SKM-1 treated with dmso at 0.1 percent for 144 hours (cell line): ENCODE results near the gene RNF157.

Experiments
- DNase-seq: peaks from one replicate; lab custom pipeline; 2025; ENCODE audit not compliant: unreplicated experiment; lab: John Stamatoyannopoulos, UW

Gene RNF157

DNA sequence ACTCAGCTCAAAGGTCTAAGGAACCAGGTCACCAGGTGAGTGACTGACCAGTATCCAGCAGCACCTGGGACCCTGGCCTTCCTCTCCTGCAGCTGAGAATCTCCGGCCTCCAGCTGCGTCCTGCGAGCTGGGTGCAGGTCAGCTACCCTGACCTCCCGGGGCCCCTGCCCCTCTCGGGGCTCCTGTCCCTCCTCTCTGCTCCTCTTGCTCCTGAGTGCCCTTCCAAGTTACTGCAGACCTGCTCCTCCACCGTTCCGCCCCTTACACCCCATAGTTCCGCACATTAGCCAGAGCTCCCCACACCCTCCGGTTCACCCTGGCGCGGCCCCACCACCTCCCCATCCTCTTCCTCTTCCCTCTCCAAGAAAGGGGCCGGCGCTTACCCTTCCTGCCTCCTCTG is 109.8 kb downstream of the RNF157 start:
- DNase-seq: no peak

DNA sequence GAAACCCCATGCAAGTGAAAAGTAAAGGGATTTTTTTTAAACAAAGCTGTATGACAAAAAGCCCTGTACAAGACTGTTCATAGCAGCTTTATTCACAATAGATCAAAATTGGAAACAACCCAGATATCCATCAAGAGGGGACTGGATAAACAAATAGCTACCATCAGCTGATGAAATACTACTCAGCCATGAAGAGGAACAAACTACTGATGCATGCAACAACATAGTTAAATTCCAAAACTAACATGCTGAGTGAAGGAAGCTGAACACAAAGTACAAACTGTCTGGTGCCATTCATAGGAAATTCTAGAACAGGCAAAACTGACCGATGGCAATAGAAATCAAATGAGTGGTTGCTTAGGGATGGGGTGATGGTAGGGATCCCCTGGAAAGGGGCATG is 114.4 kb downstream of the RNF157 start:
- no peak for DNase-seq

DNA sequence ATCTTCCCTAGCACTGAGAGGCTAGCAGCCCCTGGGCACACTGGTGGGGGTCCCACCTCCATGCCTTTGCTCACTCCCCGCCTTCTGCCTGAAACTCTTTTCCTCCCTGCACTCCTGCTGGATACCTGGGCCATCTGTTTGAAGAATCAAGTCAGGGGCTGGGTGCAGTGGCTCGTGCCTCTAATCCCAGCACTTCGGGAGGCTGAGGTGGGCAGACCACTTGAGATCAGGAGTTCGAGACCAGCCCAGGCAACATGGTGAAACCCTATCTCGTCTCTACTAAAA is 115.0 kb downstream of the RNF157 start:
- no peak for DNase-seq

DNA sequence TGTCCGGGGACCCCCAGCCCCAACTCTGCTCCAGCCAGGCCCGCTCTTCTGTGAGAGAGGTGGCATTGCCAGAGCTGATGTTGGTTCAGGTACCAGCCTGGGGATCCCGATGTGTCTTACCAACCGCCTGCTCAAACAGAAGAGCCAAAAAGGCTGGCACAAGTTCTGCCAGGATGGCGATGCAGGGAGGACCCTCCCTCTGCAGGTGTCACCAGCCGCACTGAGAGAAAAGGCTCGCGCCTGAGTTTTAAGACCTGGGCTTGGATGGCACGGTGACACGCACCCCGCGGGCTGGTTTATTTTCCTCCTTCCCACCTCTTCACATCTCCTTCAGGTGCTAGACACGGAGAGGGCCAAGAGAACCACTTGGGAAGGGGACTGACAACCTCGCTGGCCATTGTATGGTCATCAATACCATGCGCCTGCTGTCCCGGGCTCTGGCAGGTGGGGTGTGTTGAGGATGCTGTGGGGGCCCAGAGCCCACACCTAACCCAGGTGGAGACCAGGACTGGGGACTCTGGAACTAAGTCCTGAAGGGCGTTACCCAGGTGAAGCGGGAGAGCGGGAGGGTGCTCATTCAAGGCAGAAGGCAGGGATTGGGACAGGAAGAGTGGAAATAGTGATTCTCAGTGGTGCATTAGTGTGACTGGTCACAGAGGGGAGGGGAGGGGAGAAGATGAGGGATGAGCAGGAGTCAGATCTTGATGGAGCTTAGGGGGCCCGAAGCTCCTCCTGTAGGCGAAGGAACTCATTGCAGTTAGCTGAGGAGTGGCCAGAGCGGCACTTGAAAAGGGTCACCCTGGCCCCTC is 115.5 kb downstream of the RNF157 start:
- no peak for DNase-seq

DNA sequence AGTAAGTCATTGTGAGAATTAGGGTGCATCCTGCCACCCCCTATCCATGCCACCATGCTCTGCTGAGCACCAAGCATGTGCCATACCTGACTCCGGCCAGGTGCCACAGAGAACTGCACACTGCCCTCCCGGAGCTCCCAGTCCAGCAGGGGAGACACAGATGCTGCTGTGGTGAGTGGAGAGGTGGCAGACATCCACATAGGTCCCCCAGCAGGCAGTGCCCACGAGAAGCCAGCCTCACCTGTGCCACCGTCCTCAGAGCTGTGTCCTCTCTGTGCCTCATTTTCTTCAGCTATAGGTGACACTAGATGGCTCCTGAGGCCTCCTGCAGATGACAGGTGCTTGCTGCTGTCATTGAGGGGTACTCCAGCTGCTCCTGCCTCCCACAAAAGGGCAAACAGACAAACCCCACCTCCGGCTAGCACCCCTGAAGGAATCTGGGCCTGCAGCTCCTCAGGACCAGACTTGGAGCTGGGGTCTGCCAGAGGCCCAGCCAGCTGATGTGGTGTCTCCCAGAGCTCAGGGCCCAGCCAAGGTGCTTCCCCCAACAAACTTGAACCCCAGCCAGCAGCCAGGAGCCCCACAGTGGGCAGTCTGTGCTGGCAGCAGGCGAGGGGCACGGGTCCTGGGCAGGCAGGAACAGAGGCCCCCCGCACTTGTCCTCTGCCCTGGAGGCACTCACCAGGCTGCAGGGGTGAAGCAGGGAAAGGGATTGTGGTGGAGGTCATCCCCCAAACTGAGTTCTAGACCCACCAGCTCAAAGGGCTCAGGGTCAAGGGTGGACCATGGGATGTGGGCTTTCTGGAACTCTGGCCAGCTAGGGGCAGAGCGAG is 116.3 kb downstream of the RNF157 start:
- DNase-seq: no peak

DNA sequence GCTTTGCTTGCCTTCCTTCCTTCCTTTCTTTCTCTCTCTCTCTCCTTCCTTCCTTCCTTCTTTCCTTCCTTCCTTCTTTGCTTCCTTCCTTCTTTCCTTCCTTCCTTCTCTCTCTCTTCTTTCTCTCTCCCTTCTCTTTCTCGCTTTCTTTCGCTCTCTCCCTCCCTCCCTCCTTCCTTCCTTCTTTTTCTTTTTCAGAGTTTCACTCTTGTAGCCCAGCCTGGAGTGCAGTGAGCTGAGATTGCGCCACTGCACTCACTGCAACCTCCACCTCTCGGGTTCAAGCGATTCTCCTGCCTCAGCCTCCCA is 117.1 kb downstream of the RNF157 start:
- DNase-seq: no peak

DNA sequence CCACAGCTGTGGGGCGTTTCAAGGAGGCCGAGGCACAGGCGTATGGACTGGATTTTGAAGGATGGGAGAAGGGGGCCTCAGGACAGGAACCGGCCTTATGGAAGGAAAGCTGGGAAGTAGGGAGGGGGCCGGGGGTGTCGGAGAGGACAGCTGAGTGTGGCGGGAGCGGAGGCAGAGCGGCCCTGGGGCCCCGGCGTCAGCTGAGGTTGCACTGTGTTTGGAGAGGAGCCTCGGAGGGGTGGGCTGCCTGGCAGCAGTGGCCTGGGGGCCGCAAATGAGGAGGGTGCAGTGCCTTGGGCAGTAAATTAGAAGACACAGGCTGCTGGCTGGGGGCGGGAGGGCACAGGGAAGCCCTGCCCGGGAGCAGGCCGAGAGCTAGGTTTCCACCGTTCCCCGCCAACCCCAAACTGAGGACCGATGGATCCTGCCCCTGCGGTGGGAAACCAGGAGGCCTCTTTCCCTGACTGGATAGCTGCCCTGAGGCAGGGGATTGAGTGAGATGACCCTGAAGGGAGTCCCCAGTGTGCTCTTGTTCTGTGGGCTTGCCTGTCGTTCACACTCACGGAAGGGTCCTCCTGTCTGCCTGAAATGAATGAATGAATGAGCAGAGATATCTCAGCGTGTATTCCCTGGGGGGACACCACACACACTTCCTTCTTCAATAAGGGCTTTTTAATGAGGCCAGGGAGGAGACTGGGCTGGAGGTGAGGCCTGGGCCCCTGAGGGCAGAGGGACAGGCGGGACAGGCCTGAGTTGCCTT is 117.7 kb downstream of the RNF157 start:
- no peak for DNase-seq

DNA sequence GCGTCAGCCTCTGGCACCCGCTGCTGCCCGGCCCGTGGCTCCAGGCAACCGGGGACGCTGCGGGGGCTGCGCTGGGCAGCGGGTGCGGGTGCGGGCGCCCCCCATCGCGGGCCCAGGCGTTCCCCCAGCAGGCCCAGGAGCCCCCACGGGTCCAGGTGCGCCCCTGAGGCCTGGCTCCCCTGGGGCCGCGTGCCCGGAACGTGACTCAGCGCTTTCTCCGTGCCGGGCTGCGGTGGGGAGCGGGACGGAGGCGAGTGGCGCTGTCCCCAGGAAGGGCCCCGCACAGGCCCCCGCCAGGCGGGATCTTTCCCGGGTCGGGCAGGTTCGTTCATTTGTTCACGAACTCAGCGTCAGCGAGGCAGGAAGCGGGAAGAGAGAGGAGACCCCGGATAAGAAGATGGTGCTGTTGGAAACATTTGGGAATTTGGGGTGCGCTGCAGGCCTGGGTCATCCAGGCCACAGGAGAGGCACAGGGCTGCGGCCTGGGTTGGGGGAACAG is 118.3 kb downstream of the RNF157 start:
- DNase-seq: no peak

DNA sequence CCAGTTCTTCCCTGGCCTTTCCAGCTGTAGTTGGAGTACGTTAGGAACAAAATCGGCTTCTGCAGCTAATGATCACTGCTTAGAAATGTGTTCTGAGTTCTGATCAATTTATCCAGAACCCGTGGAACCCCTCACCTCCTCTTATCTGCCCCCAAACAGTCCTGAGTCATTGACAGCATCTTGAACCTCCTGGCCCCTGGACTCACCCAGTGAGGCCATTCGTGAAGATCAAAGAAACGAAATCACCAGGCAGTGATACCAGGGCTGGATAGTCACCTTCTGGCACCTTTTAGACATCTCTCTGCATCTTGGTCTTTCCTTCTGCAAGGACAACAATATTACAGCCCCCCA is 119.7 kb downstream of the RNF157 start:
- no peak for DNase-seq

DNA sequence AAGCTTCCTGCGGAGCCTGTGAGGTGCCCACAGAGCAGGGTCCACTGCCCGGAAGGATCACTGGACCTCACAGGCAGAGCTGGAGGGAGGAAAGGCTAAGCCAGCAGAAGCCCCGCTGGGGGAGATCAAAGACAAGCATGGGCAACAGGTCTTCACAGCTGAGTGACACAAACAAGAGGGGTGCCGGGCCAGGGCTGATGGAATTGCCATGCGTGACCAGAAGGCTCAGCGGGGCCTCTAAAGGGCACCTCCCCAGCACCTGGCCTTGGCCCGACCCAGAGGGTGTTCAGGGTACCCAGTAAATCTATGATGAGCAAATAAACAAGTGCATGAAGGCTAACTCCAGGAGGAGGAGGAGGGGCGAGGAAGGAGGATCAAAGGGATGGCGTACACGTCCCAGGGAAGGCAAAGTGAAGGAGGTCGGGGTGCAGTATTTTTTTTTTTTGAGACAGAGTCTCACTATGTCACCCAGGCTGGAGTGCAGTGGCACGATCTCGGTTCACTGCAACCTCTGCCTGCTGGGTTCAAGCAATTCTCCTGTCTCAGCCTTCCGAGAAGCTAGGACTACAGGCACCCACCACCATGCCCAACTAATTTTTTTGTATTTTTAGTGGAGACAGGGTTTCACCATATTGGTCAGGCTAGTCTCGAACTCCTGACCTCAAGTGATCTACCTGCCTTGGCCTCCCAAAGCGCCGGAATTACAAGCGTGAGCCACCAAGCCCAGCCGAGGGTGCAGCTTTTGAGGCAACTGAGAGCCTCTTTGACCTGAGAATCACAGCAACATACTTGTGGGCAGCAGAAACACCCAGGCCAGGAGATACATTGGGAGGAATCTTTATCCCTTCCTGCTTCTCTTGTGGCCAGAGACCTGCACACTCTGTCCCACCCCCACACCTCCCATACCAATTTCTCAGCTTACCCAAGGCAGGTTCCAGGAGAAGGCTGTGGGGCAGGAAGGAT is 120.6 kb downstream of the RNF157 start:
- no peak for DNase-seq

DNA sequence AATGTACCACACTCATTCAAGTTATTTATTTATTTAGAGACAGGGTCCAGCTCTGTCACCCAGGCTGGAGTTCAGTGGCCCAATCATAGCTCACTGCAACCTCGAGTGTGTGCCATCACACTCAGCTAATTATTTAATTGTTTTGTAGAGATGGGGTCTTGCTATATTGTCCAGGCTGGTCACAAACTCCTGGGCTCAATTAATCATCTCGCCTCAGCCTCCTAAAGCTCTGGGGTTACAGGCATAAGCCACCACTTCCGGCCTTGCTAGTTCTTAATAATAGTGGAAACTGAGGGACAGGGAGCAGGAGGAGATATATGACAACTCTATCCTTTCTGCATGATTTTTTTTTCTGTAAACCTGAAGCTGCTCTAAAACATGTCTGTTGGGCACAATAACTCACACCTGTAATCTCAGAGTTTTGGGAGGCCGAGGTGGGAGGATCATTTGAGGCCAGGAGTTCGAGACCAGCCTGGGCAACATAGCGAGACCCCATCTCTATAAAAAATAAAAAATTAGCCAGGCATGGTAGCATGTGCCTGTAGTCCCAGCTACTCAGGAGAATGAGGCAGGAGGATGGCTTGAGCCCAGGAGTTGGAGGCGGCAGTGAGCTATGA is 125.0 kb downstream of the RNF157 start:
- DNase-seq: no peak

DNA sequence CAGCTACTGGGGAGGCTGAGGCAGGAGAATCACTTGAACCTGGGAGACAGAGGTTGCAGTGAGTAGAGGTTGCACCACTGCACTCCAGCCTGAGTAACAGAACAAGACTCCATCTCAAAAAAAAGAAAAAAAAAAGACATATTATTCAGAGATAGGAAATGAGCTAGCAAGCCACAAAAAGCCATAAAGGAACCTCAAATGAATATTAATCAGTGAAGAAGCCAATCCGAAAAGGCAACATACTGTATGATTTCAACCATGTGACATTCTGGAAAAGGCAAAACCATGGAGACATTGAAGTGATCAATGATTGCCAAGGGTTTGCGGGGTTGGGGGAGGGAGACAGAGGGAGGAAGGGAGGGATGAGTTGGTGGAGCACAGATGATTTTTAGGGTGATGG is 128.3 kb downstream of the RNF157 start:
- no peak for DNase-seq

DNA sequence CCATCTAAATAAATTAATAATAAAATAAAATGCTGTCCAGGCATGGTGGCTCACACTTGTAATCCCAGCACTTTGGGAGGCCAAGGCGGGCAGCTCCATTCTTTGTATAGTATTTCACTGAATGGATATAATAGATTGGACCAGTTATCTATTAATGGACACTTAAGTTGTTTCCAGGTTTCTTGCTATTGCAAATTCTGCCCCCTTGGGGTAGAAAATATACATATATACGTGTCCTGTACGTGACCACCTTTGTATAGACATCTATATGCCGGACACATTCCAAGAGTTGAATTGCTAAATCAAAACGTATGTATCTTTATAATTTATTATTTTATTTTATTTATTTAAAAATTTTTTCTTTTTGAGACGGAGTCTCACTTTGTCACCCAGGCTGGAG is 132.8 kb downstream of the RNF157 start:
- DNase-seq: no peak

DNA sequence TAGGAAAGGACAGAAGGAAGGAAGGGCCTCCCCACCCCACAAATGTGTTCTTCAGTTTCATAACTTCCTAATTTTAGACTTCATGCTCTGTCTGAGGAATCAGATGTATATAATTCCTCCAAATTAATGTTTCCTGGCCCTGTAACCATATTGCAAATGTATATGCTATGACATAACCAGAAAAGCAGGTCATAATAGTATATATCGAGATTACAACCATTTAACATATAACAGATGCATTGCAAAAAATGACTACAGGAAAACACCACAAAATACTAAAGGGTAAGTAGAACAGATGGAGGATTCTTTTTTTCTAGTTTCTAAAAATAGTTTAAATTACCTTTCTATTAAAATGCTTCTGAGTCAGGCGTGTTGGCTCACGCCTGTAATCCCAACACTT is 133.6 kb downstream of the RNF157 start:
- DNase-seq: peak; percentile 17

DNA sequence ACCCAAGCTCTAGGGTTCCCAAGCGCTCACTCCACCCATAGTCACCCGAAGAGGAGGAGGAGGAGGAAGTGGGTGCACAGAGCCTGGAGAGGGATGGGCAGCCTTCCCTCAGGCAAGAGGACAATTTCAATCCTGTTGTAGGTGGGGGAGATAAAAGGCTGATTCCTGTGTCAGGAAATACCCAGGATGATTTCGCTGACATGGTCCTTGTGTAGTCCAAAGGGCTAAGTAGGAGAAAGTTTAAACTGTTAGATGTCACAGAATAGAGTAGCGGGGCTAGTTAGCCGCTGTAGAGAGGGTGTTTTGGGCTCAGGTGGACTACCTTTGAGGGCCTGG is 135.4 kb downstream of the RNF157 start:
- no peak for DNase-seq

DNA sequence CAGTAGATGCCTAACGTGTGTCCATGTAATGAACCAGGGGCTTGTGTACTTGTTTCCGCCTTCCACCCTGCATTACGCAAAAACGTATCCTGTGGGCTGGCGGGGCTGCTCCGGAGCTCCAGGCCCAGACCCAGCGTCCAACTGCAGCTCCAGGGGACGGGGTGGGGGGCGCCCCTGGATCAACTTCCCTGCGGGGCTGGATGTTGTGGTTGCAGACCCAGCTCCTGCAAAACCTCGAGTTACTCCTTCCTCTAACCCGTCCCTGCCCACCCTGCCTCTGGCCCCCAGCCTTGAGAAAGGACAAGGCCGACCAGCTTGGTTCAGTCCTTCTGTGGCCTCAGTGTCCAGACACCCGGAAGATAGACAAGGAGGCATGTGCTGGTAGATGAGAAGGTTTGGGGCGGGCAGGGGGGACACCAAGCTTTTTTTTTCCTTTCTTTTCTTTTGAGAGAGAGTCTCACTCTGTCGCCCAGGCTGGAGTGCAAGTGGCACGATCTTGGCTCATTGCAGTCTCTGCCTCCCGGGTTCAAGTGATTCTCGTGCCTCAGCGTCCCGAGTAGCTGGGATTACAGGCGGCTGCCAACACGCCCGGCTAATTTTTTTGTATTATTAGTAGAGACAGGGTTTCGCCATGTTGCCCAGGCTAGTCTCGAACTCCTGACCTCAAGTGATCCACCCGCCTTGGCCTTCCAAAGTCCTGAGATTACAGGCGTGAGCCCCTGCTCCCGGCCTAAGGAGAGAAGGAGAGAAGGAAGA is 136.0 kb downstream of the RNF157 start:
- DNase-seq: no peak

DNA sequence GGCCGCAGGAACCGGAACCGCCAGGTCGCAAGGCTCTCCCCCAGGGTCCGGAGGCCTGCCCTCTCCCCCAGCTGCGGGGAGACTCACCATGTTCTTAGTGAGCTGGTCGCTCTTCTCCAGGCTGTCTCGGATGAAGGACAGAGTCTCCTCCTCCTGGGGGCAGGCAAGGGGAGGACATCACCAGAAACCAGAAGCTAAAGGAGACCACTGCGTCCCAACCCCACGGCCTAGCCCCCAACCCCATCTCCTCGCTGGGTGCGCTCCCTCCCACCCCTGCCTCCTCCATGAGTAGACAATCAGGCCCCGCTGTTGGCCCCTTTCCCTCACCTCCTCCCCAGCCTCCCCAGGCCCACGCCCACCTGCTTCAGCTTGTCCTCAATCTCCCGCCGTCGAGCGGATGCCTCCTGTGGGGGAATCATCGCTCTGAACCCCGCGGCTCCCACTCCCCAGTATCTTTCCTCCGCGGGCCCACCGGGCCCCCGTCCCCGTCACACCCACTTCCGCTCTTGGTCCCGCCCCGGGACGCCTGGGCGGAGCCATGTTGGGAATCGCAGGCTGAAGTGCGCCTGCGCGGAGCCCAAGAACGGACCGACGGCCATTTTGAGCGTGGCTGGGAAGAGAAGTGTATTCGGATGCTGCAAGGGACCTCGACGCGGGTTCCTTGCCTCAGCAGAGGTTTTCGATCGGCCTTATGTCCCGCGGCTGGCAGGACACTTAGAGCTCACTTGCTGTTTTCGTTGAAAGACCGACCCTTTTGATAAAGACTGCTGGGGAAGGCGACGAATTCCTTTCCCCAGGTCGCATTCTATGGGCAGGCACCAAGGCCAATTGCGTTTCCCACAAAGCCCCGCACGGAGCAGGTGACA is 136.8 kb downstream of the RNF157 start, which contains the start of gene EXOC7:
Gene EXOC7, minus strand, starts transcription at position 514 of the 866 bp plus-strand sequence. Its CDS starts 95 bp downstream, at position 419.
- peak; percentile 80 for DNase-seq

DNA sequence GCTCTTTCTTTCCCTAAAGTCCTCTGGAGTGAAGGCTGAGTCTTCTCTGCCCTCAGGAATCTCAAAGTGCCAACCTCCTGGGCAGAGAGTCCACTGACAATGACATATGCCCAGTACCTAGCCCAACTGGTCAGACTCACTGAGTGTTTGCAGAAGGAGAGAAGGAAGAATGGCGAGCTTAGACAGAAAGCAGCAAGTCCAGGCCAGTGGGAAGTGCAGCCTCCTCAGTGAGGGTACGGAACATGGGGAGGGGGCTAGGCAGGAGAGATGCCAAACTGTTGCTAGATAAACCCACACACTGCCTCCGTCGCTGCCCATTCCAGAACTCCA is 137.4 kb downstream of the RNF157 start:
- no peak for DNase-seq
